Dermis blood vessel endothelial cell (primary cell): Measurements from ENCODE around the gene GDPD5. TPM values are rescaled to one million over a fixed set of nuclear protein-coding genes. Genes with fewer than 3 reads are reported as not detected.

Experiments used
- DNase-seq: peaks from one replicate; pipeline ENCODE4 v3.0.0; 2010
- total RNA-seq: library from RNA; depleted of rRNA; stranded (reverse); fragments of >200 nt; gene quantifications from 2 replicates; pipeline ENCODE4 v1.2.3, GENCODE V29; 2014

GDPD5 gene
- total RNA-seq, 1 donor from 2014 or later: 37.4 TPM

DNA sequence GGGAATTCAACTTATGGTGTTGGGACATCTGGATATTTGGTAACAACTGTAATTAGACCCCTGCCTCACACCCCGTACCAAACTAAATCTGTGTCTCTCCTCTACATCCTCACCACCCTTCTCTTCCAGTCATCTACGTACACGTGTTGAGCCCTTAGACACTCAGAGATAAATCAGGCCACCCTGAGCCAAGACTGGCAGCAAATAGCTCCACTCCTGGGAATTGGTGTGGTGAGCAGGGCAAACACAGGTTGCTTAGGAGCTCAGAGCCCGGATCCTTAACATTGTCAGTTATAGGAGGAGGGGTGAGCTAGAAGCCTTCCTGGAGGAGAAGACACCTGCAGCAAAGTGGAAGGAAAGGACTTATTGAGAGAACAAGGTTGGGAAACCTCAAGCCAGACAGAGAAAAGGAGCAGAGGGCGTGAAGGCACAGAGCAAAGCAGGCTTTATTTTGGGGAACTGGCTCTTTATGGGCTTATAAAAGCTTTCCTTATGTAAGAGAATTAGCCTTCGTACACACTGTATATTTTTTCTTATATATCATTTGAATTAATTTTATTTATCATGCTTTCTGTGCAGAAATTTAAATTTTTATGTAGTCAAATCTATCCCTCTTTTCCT, 55.8 kb downstream of the GDPD5 start:
- no peak for DNase-seq

DNA sequence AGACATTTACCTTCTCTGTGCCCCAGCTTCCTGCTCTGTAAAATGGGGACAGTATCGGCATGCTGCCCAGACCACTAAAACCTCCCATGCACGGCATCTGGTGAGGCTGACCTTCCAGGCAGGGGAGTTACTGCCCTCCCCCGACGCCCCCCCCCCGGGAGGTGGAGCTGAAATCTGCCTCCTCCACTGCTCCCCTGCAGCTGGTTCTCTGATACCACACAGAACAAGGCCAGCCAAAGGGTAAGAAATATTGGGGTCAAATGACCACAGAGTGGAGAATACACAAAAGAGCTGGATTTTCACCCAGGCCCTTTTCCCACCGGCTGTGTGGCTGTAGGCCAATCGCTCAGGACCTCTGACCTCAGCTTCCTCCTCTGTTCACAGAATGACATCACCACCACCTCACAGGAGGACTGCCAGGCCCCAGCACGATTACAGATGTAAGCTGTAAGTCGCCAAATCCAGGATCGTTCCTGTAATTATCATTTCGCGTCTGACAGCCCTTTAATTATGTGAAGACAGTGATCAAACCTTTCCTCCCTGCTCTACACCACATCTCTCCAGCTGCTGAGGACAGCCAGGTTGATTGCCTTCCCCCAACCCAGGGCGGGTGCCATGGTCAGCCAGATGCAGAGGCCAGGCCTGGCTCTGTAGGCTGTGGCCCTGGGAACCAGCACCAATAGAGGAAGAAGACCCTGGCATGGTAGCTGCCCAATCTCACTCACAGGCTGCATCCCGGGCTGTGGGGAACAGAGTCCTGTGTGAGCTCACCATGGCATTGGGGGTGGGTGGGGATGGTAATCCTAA, 57.0 kb downstream of the GDPD5 start:
- DNase-seq: peak; percentile 97

DNA sequence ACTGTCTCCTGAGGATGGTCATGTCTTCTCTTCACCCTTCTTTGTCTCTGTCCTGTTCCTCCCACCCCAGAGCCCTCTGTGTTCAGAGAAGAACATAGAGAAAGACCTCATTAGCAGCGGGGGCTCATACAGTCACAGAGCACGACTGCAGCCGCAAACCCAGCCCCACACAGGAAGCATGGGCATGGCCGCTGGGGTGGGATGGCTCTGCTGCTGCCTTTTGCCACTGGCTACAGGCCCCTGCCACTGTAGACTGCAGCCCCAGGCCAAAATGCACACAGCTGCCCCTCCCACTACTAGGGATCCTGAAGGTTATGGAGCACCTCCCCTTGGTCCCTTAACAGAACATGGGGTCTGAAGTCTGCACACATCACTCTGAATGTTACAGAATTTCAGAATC, 57.9 kb downstream of the GDPD5 start:
- DNase-seq: no peak

DNA sequence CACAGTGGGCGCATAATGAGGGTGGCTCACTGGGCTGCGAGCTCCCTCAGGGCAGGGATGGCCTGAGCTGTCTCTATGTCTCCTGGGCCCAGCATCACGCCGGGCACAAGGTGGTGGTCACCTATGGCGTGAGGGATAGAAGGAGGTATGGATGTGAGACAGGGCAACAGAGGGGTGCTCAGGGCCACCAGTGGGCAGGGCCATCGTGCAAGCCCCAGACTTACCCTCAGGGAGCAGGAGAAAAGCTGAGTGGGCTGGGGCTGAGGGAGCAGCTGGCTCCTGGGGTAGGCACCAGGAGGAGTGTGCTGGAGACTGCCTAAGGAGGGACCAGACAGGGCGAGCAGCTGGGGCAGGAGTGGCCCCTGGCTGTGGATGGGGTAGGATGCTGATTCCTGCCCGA, 58.4 kb downstream of the GDPD5 start:
- no peak for DNase-seq

DNA sequence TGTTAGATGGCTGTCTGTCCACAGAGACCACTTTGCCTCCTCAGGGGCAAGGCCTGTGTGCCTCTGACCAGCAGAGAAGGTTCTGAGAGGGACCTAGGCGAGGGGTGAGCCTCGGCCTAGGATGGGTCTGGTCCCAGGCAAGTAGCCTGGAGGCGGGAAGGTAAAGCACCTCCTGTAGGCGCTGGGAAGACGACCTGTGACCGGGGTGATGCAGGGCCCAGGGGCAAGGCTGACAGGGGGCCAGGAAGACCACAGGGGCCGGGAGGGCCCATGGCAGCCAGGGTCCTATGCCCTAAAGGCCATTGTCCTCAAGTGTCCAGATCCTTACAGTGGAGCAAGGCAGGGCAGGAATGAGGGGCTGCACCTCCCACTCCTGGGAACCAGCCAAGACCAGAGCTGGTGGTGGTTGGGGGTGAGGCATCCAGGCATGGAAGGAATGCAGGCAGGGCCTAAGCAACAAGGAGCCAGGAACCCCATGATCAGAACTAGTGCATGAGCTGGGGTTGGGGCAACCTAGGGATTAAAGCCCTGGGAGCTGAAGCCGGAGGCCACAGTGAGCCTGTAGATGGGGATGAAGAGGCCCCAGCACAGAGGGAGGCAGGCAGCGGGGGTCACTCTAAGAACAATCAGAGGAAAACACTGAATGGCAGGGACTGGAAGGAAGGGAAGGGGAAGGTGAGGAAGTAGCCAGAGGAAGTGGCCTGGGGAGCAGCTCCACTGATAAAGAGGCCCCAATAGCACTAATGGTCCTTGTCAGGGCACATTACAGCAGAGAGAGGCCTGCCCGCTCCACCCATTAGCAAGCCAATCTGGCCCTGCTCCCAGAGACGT, 59.8 kb downstream of the GDPD5 start:
- peak; percentile 80 for DNase-seq

DNA sequence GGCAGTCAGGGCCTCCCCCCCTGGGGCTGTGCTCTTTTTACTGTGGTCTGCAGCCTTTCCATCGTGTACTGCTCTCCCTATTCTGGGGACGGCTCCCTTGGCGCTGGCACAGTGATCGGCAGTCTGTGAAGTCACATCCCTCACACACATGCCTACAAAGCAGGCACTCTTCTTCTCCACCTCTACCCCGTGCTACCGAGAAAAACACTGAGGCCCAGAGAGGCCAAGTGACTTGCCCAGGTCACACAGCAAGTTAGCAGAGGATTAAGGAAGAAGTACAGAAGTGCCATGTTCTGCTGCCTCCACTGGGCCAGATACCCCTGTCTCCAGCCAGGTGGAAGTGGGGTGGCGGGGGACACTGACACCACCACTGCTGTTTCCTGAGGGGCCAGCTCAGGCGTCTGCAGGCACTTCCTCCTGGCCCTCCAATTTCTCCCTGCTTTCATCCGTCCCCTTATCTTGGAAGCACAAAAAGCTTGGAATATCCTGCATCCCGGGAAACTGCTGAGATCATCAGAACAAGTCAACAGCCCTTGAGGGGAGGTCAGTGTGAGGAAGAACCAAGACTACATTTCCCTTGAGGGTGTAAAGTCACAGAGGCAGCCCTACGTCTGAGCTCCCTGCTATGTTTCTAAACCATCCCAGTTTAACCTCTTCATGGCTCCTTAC, 62.5 kb downstream of the GDPD5 start:
- DNase-seq: peak; percentile 63

DNA sequence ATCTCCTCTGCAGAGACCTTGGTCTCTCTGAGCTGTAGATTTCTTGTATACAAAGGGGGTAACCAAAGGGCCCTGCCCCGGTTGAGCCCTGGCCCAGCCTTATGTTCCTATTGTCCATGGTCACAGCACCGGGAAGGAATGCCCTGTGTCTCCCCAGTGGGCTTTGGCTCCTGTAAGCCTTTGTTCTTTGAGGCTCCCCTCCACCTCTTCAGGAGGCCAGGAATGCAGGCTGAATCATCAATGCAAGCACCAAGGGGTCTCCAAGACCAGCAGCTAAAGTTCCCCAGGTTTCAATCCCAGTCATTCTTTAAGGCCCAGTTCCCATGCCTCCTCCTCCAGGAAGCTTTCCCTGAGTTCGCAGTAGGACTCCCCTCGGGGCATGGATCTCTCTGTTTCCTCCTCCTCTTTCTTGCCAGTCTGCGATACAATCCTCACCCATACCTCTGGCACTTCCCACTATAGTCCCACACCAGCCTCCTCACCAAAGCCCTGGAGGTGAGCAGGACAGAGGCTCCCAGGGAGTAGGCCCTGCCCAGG, 63.6 kb downstream of the GDPD5 start:
- DNase-seq: peak; percentile 30

DNA sequence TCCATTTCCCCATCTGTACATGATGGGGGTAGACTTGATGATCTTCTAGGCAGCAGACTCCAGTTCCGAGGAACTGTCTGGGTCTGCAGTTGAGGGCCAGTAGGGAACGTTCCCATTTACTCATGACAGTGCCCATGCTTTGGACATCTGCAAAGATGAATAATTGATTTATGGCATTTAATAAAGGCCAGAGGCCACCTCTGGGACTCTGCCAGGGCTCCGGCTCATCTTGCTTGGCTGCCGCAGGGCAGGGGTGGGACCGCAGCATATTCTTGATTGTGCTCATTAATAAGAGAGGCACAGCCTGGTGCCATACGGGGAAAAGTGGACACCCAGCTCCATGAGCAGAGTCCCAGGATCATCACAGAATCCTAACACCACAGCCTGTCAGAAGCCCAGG, 64.6 kb downstream of the GDPD5 start:
- no peak for DNase-seq

DNA sequence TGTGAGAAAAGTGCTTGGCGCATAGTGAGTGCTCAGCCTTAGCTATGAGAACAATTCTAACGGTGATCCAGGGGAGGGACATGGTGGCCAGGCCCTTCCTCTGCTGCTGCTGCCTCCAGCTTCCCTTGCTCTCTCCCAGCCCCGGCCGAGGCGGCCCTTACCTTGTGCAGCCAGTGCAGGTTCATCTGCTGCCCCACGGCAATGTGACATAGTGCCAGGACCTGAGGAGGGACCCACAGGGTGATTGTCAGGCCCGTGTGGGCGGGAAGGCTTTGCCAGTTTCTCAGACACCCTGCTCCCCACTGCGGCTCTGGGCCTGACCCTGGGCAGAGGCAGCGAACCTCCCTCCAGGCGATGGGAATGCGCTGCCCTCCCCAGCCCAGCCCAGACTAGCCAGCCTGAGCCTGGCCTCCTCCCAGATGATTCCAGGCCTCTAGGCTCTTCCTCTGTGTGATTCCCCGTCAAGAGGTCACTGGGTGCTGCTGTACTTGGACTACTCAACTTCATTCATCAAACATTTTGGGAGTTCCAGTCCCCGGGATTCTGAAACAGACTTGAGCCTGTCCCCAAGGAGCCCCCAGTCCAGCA, 69.1 kb downstream of the GDPD5 start:
- no peak for DNase-seq

DNA sequence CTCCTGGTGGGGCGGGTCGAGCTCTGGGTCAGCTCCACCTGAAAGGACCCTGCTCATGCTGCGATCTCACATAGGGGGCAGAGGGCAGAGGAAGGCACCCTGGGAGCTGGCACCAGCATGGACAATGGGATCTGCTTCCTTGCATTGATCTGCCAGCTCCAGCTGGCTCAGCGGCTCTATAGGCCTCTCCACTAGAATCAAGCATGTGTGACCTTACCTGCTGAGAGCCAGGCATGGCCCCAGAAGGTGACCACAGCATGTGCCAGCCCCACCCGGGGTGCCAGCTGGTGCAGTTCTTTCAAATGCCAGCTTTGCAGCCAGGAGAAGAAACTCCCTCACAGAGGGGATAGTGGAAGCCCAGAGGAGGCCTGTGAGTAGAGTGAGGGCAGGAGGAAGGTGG, 70.8 kb downstream of the GDPD5 start:
- DNase-seq: no peak

DNA sequence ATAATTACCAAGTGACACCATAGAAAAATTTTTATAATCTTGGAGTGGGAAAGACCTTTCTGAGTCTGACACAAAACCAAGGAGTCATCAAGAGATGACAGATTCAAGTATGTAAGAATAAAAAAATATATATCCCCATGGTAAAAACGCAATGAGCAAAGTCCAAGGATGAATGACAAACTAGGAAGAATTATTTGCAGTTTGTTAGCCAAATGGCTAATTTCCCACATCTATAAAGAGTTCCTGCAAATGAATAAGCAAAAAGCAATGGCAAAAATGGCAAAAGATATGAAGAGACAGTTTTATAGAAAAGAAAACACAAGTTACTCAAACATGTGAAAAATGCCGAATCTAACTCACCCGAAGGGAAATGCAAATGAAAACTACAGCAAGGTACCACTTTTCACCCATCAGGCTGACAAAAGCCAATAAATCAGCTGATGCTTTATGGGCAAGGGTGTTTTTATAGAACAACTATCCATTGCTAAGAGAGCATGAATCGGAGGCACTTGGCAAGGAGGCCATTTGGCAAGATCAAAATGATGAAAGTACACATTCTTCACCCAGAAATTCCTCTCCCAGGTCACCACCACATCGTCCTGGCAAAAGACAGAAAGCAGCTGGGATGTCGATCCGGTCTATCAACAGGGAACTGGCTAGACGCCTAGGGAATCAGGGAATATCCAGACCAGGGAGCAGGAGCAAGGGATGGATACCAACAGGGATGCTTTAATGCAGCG, 71.7 kb downstream of the GDPD5 start:
- no peak for DNase-seq

DNA sequence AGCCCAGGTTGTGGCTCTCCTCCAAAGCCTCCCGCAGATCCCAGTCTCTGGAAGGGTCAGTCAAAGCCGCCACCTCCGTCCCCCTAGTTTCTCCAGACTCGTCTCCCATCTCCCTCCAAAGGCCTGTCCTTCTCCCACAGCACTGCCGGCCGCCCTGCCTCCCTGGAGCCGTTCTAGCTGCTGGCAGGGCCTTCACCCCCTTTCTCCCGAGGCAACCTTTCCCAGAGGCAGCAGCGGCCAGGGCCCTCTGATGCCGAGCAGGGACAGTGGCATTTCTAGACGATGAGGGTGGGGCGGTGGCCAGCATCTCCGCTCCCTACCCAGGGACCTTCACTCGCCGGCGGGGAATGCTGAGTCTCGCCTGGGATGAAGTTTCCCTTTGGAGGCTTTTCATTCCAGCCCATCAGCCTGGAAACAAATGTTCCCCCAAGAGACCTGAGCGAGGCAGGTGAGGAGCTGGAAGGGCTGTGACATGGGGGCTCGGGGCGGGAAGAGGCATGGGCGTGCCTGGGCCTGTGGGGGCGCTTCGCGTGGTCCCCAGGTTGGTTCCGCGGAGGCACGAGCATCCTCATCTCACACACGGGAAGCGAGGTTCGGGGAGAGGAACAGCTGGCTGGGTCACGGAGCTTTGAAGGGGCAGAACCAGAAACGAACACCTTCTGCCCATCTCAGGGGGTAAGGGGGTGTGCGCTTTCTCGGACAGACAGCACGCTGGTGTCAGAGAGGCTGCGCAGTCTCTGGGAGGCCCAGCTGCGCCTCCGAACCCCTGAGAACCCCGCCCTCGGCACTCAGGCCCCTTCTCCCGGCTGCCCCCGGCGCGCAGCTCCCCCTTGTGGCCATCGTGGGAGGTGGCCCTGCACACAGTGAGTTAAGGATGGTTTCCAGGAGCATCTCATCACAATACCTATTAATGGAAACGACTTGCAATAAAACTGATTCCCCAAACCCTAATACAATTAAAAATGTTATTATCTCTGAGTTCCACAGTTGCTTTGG, 74.6 kb downstream of the GDPD5 start:
- peak; percentile 27 for DNase-seq

DNA sequence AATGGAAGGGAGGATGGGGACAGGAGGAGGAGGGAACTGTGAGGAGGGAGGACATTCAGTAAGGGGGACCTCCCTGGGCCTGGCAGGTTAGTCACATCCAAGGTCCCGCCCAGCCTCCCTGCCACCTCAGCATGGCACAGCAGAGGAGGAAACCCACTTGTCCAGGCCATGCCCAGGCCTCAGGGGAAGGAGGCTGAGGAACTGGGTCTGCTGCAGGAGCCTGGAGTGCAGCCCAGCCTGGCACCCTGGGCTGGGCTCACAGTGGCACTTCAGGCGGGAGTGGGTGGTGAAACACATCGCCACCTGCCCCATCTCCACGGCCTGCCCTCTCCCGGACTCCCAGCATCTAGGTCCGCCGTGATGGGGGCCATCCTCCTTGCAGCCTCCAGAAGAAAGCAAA, 75.5 kb downstream of the GDPD5 start:
- DNase-seq: no peak

DNA sequence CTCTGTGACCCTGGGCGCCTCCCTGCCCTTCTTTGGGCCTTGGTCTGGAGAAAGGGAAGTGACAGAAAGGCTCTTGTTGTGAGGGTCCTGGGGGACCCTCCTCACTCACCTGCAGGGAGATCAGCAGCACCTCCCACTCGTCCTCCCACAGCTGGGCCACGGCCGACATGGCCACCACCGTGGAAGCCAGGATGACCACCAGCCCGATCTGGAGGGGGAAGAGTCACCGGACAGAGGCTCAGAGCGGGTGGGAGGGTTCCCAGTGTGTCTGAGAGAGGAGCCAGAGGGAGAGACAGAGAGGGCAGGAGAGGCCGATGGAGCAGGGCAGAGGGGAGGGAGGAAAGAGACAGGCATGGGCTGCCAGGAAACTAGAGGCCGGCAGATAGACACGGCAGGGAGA, 76.0 kb downstream of the GDPD5 start:
- DNase-seq: no peak

DNA sequence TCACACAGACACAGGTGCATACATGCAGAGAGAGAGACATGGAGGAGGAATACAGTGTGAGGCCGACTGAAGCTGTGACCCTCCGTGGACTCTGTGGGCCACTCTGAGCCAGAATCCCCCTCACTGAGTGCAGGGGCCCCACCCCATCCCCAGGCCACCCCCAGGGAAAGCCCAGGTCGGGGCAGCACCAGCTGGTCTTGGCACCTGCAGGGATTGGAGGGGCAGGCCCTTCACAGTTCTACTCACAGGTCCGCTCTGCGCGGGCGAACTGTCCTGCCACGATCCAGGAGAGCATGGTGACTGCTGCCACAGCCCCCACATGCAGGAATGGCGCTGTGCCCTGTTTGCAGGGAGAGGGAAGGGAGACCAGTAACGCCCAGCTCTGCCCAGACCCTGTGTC, 76.5 kb downstream of the GDPD5 start:
- DNase-seq: no peak

DNA sequence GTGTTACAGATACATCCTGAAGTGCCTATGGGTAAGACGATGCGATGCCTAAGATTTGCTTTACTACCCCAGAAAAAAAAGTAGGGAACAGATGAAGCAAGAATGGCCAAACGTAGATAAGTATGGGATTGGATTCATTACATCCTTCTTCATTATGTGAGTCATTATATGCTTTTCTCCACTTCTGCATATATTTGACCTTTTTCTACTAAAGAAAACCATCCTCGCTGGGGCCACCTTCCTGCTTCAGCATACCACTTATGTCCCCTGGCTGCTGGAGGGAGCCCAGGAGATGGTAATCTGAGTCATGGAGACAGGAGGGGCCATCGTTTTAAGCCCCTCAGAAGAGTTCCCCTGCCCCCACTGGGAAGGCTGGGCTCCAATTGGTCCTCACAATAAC, 78.3 kb downstream of the GDPD5 start:
- DNase-seq: no peak

DNA sequence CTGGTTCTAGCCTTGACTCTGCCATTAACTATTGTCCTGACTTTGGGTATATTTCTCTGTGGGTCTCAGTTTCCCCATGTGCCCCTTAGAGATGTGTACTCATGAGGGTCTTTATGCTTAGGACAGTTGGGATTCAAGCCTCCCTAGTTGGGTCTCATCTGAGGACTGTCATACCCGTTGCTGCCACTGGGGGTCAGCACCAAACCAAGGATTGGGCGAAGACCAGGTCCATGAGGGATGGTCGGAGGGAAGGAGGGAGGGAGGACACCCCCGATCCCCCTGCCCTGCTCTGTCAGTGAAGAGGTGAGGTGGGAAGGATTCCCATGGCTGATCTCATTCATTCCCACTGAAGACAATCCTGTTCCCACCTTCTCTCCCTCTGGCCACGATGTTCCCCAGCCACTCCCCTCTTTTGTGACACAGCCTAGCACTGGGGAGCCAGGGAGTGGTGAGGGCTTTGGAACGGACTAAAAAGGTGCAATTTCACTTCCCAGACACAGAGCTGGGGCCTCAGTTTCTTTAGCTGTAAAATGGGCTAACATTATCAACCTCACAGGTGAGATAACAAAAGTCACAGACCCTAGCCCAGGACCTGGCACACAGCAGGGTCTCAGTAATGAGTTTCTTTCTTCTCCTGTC, 80.3 kb downstream of the GDPD5 start:
- peak; percentile 76 for DNase-seq

DNA sequence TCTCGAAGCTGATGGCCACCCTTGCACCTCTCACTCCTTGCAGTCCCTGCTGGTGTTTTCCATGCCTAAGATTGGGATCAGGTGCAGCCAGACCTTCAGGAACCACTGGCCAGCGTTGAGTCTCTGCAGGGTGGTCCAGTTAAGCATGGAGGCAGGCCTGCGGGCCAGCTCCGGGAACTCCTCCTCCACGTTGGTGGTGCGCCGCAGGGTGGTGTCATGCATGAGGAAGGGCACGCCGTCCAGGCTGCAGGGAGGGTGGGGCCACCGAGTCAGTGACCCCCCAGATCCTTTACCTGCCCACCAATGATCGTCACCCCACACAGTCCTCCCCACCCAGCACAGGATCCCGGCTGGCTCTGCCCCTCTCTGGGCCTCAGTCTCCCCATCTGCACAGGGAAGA, 82.7 kb downstream of the GDPD5 start:
- no peak for DNase-seq

DNA sequence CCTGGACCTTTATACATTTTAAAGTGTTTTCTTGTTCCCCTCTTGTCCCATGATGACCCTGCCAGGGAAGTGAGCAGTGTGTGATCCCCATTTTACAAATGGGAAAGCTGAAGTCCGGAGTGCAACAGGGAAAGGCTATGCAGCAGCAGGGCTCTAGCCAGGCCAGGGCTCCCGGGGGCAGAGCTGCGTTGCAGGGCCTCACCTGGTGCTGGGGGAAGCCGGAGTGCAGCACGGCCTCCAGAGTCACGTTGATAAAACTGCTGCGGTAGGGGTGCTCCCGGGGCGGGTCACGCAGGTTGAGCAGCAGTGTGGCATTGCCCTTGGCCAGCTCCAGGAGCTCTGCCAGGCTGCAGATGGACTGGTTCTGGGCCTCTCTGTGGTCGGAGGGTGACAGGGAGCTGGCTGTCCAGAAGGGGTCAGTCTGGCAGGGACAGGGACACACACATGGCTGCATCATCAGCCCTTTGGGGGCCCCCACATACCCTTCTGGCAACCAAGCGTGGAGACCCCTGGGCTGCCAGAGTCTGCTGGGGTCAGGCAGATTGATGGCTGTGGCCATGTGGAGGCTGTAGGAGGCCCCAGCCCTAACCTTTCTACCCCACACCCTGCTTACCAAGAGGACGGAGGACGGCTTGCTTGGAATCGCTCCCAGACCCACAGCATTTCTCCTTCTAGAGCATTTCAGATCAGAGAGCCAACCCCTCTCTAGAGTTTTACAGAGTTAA, 83.4 kb downstream of the GDPD5 start:
- DNase-seq: no peak
